GM19239 (cell line): Measurements from ENCODE around the gene AATK.

Experiments
- DNase-seq: peaks from one replicate; pipeline ENCODE4 v3.0.0; 2011; ENCODE audit warnings: low spot score; ENCODE audit not compliant: insufficient read length
- FAIRE-seq: peaks from 2 replicates; lab custom pipeline; 2011; peaks lifted over from hg19 to GRCh38; lab: Jason Lieb, UNC

Gene AATK

GRCh38 chr17:81186203-81186602 lies 20.2 kb upstream of the AATK start:
- FAIRE-seq (no peak), DNase-seq (no peak)

- DNase-seq (no peak), FAIRE-seq (no peak)
These were observed 18.5 kb upstream of the AATK start for GRCh38 chr17:81184555-81184954.

GRCh38 chr17:81183807-81184206 lies 17.8 kb upstream of the AATK start:
- DNase-seq = no peak
- FAIRE-seq = no peak

- no peak for FAIRE-seq
- DNase-seq = no peak
These were observed 17.3 kb upstream of the AATK start for GRCh38 chr17:81183316-81183715.

GRCh38 chr17:81182596-81182995 lies 16.6 kb upstream of the AATK start:
- DNase-seq = no peak
- no peak for FAIRE-seq

GRCh38 chr17:81181811-81182185 lies 15.8 kb upstream of the AATK start:
- FAIRE-seq = no peak
- DNase-seq = no peak

- DNase-seq (no peak), FAIRE-seq (no peak)
These were observed 15.1 kb upstream of the AATK start for GRCh38 chr17:81180836-81181810.

GRCh38 chr17:81179861-81180260 lies 13.8 kb upstream of the AATK start:
- no peak for FAIRE-seq
- no peak for DNase-seq

- FAIRE-seq = no peak
- no peak for DNase-seq
These were observed 13.2 kb upstream of the AATK start for GRCh38 chr17:81179220-81179619.

- FAIRE-seq = no peak
- DNase-seq = no peak
These were observed 12.4 kb upstream of the AATK start for GRCh38 chr17:81178136-81179091.

GRCh38 chr17:81176666-81177065 lies 10.6 kb upstream of the AATK start:
- FAIRE-seq = no peak
- DNase-seq = no peak

- FAIRE-seq = no peak
- DNase-seq = no peak
These were observed 7.7 kb upstream of the AATK start for GRCh38 chr17:81173762-81174155.

GRCh38 chr17:81173052-81173761 lies 7.2 kb upstream of the AATK start:
- DNase-seq (no peak), FAIRE-seq (no peak)

GRCh38 chr17:81171941-81172340 lies 5.9 kb upstream of the AATK start:
- DNase-seq = no peak
- FAIRE-seq = no peak

GRCh38 chr17:81170727-81171494 lies 4.9 kb upstream of the AATK start:
- FAIRE-seq = no peak
- no peak for DNase-seq

- DNase-seq (no peak), FAIRE-seq (no peak)
These were observed 3.9 kb upstream of the AATK start for GRCh38 chr17:81169870-81170309.

- FAIRE-seq (no peak), DNase-seq (no peak)
These were observed 1.6 kb upstream of the AATK start for GRCh38 chr17:81167638-81168037.

- DNase-seq (no peak), FAIRE-seq (no peak)
These were observed 1.1 kb upstream of the AATK start for GRCh38 chr17:81167194-81167524.

- FAIRE-seq (no peak), DNase-seq (no peak)
These were observed 582 bp downstream of the AATK start, which contains the start of gene PVALEF for GRCh38 chr17:81165246-81166032. TSS of gene PVALEF (plus strand) at chr17:81165507. CDS start at chr17:81181227, 15,720 bp downstream.
